ENCODE data around the gene WAPL.

Gene WAPL

DNA sequence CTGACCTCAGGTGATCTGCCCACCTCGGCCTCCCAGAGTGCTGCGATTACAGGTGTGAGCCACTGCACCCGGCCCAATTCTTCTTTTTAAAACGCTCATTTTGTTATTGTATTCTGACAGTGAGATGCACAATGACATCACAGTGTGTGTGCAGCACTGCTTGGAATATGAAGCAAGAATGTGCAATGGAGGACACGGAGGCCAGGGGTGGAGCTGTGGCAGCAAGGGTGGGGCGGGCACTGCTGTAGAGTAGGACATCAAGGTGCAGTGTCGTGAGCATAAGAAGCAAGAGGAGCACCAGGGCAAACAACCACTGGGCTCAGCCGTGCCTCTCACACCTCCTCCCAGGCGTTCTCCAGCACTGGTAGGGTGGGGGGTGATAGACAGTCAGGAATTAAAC lies 128.2 kb downstream of the WAPL start:
- Histone ChIP-seq H3K4me2 (ENCODE audit: low read length) (peak overlapping the region; percentile 96), H3K4me3 (ENCODE audit: low read length) (peak overlapping the region; percentile 84), H3K36me3 (ENCODE audit: control insufficient read depth, low read length) (peaks cover 23% of the 10 kb centered on the region), H3K27me3 (ENCODE audit: control insufficient read depth, low read length) (no peaks in the 10 kb centered on the region), H3K9me2 (replicated peaks; ENCODE audit: control insufficient read depth, low read length) (no peaks in the 10 kb centered on the region), H4K20me1 (ENCODE audit: control insufficient read depth, insufficient read depth, low read depth, low read length) (no peaks in the 10 kb centered on the region), H3K27ac (ENCODE audit: low read depth, low read length) (peak overlapping the region; percentile 84), H3K79me2 (ENCODE audit: control insufficient read depth, low read length) (peaks cover 20% of the 10 kb centered on the region), H3F3A (ENCODE audit: control insufficient read depth, insufficient read depth) (peaks cover 2% of the 10 kb centered on the region; the same call in 1 of the 2 replicates), H3K4me1 (ENCODE audit: control insufficient read depth, low read length) (peaks cover 77% of the 10 kb centered on the region), H3K9me3 (ENCODE audit: control insufficient read depth, insufficient read depth, low read length) (no peaks in the 10 kb centered on the region)
- TF ChIP-seq, protein P1, sequence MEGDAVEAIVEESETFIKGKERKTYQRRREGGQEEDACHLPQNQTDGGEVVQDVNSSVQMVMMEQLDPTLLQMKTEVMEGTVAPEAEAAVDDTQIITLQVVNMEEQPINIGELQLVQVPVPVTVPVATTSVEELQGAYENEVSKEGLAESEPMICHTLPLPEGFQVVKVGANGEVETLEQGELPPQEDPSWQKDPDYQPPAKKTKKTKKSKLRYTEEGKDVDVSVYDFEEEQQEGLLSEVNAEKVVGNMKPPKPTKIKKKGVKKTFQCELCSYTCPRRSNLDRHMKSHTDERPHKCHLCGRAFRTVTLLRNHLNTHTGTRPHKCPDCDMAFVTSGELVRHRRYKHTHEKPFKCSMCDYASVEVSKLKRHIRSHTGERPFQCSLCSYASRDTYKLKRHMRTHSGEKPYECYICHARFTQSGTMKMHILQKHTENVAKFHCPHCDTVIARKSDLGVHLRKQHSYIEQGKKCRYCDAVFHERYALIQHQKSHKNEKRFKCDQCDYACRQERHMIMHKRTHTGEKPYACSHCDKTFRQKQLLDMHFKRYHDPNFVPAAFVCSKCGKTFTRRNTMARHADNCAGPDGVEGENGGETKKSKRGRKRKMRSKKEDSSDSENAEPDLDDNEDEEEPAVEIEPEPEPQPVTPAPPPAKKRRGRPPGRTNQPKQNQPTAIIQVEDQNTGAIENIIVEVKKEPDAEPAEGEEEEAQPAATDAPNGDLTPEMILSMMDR (IDR thresholded peaks at IDR 0.05; ENCODE audit: low read depth, low read length, poor library complexity, severe bottlenecking), result no peak
- TF ChIP-seq EZH2phosphoT487 (IDR thresholded peaks at IDR 0.05; ENCODE audit: borderline replicate concordance, low read length), result no peak

GRCh38 chr10:86392723-86393094 lies 128.9 kb downstream of the WAPL start:
- Histone ChIP-seq H3K4me1 (ENCODE audit: control insufficient read depth, low read length) (peaks cover 77% of the 10 kb centered on the region), H3K79me2 (ENCODE audit: control insufficient read depth, low read length) (peaks cover 20% of the 10 kb centered on the region), H3K27ac (ENCODE audit: low read depth, low read length) (peak overlapping the region; percentile 84), H3F3A (ENCODE audit: control insufficient read depth, insufficient read depth) (peaks cover 2% of the 10 kb centered on the region; the same call in 1 of the 2 replicates), H3K27me3 (ENCODE audit: control insufficient read depth, low read length) (no peaks in the 10 kb centered on the region), H3K9me2 (replicated peaks; ENCODE audit: control insufficient read depth, low read length) (no peaks in the 10 kb centered on the region), H3K4me3 (ENCODE audit: low read length) (peak overlapping the region; percentile 84), H3K9me3 (ENCODE audit: control insufficient read depth, insufficient read depth, low read length) (no peaks in the 10 kb centered on the region), H3K36me3 (ENCODE audit: control insufficient read depth, low read length) (peaks cover 23% of the 10 kb centered on the region), H3K4me2 (ENCODE audit: low read length) (peak overlapping the region; percentile 96), H4K20me1 (ENCODE audit: control insufficient read depth, insufficient read depth, low read depth, low read length) (no peaks in the 10 kb centered on the region)
- TF ChIP-seq, protein P1 (IDR thresholded peaks at IDR 0.05; ENCODE audit: low read depth, low read length, poor library complexity, severe bottlenecking), result no peak

DNA sequence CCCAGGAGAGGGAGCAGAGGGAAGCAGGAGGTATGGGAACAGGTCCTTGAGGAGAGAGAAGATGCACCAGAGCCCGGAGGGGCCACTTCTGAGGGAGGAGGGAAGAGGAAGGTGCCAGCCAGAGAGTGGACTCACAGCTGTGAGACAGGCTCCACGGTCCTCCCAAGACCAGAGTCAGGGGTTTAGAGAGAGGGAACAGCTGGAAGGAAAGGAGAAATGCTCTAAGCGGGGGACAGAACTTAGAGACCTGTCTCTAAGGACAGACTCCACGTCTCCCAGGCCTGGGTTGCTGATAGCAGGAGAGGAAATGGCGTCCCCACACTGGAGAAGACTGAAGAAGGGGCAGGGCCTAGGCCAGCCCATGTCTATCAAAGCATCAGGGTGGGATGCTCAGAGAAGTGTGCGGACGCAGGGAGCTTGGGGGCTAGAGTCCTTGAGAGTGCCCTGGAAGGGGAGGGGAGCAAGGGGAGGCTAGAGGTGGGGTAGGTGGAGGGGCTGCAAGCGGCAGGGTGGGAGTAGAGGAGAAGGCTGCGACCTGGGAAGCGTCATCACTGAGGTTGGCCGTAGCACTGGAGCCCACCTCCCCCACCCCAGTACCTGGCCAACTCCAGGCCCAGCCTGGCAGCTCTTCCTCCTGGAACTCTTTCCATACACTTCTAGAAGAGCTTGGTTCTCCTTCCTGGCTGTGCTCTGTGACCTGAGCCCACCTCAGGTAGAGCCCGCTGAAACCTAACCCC lies 129.4 kb downstream of the WAPL start:
- Histone ChIP-seq H3K9me2 (replicated peaks; ENCODE audit: control insufficient read depth, low read length) (no peaks in the 10 kb centered on the region), H3K4me1 (ENCODE audit: control insufficient read depth, low read length) (peaks cover 78% of the 10 kb centered on the region), H3F3A (ENCODE audit: control insufficient read depth, insufficient read depth) (0 out of 2 replicates have a peak, but pooled peaks cover 4% of the 10 kb centered on the region), H3K27me3 (ENCODE audit: control insufficient read depth, low read length) (no peaks in the 10 kb centered on the region), H3K79me2 (ENCODE audit: control insufficient read depth, low read length) (peaks cover 20% of the 10 kb centered on the region), H4K20me1 (ENCODE audit: control insufficient read depth, insufficient read depth, low read depth, low read length) (no peaks in the 10 kb centered on the region), H3K9me3 (ENCODE audit: control insufficient read depth, insufficient read depth, low read length) (no peaks in the 10 kb centered on the region), H3K36me3 (ENCODE audit: control insufficient read depth, low read length) (peaks cover 23% of the 10 kb centered on the region), H3K27ac (ENCODE audit: low read depth, low read length) (peak overlapping the region; percentile 84), H3K4me3 (ENCODE audit: low read length) (peak overlapping the region; percentile 84), H3K4me2 (ENCODE audit: low read length) (peak overlapping the region; percentile 96)
- TF ChIP-seq, protein P1 (IDR thresholded peaks at IDR 0.05; ENCODE audit: low read depth, low read length, poor library complexity, severe bottlenecking), result no peak
- no peak for TF ChIP-seq EZH2phosphoT487 (IDR thresholded peaks at IDR 0.05; ENCODE audit: borderline replicate concordance, low read length)

Measured in DOHH2 (cell line).